ENCODE data around the gene TUNAR. TPM values are rescaled to one million over a fixed set of nuclear protein-coding genes. Genes with fewer than 3 reads are reported as not detected.

TUNAR gene
- total RNA-seq, 2 experiments from 2014 or later = not detected

DNA sequence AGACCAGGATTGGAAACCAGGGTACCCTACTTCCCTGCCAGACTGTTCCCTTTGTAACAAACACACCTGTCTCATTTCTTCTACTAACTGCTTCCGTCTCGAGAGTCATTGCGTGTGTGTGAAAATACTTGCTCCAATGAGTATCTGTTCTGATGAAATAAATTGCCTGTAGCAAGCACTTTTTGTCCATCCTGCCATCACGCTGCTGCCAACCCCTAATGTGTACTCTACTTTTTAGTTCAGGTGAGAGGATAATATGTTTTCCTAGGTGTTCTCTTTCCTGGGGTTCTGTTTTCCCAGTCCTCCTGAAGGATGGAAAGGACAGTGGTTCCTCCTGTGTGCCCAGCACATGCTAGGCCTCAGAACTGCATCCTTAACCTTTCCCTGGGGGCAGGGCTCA lies 1.0 kb downstream of the TUNAR start:
- no peaks in the 10 kb centered on the region for H3K4me1 Mint-ChIP-seq (ENCODE audit: low read depth)
- no peak overlapping the region for H3K4me3 Mint-ChIP-seq
- DNase-seq (no peak), ATAC-seq (no peak)
- H3K27ac Mint-ChIP-seq = no peak overlapping the region
- no peaks in the 10 kb centered on the region for H3K36me3 Mint-ChIP-seq (ENCODE audit: low read depth)
- peaks cover 42% of the 10 kb centered on the region for H3K27me3 Mint-ChIP-seq (ENCODE audit: low read depth)
- ChIA-PET POLR2A (no interaction called here), CTCF (no interaction called here)
- no peaks in the 10 kb centered on the region for H3K9me3 Mint-ChIP-seq (ENCODE audit: insufficient read depth)

DNA sequence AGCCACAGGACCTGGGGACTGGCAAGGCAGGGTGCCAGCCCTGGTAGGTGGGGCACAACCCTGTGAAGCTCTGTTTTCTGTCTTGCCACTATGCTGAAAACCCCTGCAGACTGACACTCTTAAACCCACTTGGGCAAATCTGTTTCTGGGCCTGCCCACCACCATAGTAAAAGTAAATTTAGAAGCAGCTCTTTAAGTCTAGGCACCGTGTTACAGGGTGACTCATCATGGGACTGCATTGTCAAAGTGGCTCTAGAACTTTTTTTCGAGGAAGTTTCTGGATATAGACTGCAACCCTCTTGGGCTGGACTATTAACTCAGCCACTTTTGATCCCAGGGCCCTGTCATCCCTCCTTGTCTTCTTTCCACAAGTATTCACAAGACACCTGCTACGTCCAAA lies 7.7 kb downstream of the TUNAR start:
- POLR2A ChIA-PET = no interaction called here

DNA sequence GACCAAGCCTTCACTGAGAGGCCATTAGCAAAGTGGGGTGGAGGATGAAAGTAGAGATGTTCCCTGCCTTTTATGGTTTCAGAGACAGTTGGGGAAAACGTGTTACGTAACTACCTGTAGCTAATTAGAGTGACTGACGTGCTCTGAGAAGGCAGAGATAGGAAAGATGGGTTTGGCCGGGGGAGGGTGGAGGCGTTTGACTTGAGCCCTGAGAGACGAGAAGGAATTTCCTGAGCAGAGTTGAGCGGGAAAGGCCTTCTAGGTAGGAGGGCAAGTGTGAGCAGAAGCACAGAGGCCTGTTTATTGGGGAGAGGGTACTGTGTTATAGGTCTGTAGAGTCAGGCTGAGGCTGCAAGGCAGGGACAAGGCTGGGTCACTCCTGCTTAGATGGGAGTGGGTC lies 8.6 kb downstream of the TUNAR start:
- DNase-seq = no peak
- Mint-ChIP-seq H3K4me1 (ENCODE audit: low read depth) (peaks cover 3% of the 10 kb centered on the region), H3K9me3 (ENCODE audit: insufficient read depth) (no peaks in the 10 kb centered on the region), H3K4me3 (no peak overlapping the region), H3K27me3 (ENCODE audit: low read depth) (peaks cover 8% of the 10 kb centered on the region), H3K27ac (no peak overlapping the region), H3K36me3 (ENCODE audit: low read depth) (no peaks in the 10 kb centered on the region)
- ChIA-PET CTCF (no interaction called here), POLR2A (no interaction called here)
- no peak for ATAC-seq

More for the DNA sequence above, 7.7 kb downstream of the TUNAR start:
- CTCF ChIA-PET = no interaction called here
- no peak for ATAC-seq
- H3K4me1 Mint-ChIP-seq (ENCODE audit: low read depth) = peaks cover 3% of the 10 kb centered on the region
- H3K4me3 Mint-ChIP-seq = no peak overlapping the region
- peaks cover 12% of the 10 kb centered on the region for H3K27me3 Mint-ChIP-seq (ENCODE audit: low read depth)
- H3K9me3 Mint-ChIP-seq (ENCODE audit: insufficient read depth) = no peaks in the 10 kb centered on the region
- no peaks in the 10 kb centered on the region for H3K36me3 Mint-ChIP-seq (ENCODE audit: low read depth)
- DNase-seq = no peak
- H3K27ac Mint-ChIP-seq = no peak overlapping the region

DNA sequence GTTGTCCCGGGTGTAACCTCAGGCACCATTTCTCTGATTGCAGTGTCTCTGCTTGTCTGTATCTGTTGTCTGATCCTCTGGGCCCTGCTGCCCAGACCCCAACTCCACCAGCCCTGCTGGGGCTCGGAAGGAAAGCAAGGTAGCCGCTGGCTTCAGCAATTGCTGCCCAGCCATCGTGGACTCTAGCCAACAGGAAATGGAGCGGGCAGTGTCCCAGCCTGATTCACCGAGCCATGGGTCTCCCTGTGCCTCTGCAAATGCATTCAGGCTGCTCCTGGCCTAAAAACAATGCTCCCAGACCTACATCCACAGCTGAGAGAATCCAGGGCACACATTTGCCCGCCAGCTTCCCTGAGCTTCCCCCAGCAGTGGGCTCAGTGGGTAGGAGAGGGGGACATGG lies 9.2 kb downstream of the TUNAR start:
- Mint-ChIP-seq H3K9me3 (ENCODE audit: insufficient read depth) (no peaks in the 10 kb centered on the region), H3K27ac (no peak overlapping the region), H3K27me3 (ENCODE audit: low read depth) (peaks cover 4% of the 10 kb centered on the region), H3K4me3 (no peak overlapping the region), H3K36me3 (ENCODE audit: low read depth) (no peaks in the 10 kb centered on the region), H3K4me1 (ENCODE audit: low read depth) (peaks cover 3% of the 10 kb centered on the region)
- ChIA-PET CTCF (no interaction called here), POLR2A (no interaction called here)
- ATAC-seq (no peak), DNase-seq (no peak)

DNA sequence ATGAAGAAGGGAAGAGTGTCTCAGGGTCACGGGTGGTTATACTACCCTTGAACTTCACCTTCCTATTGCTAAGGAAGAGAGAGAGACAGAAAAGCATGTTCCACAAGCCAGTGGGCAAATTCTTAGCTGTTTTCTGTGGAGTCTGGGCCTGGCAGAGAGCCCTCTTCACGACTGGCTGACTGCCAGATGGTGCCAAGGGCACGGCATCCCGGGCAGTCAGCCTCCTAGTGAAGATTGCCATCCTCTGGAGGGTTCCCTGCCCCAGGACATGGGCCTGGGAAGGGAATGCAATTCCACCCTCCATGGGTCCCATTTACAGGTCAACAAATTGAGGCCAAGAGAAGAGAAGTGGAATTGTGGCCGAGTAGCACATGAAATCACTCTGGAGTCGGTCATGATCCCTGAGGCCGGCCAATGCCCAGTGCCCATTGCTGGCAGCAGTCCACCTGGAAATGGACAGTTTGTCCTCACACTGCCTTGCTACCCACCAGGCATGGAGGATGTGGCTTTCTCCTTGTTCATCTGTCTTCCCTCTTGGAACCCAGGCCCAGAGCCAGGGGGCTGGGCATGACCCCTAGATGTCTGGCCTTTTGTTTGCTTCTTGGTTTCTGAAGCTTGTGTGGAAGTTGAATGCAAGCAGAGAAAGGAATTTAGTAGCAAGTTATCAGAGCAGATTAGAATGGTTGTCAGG lies 9.9 kb downstream of the TUNAR start:
- no peak for DNase-seq
- no peaks in the 10 kb centered on the region for H3K9me3 Mint-ChIP-seq (ENCODE audit: insufficient read depth)
- CTCF ChIA-PET = no interaction called here
- H3K27me3 Mint-ChIP-seq (ENCODE audit: low read depth) = peaks cover 4% of the 10 kb centered on the region
- no peak overlapping the region for H3K27ac Mint-ChIP-seq
- H3K4me3 Mint-ChIP-seq = no peak overlapping the region
- H3K36me3 Mint-ChIP-seq (ENCODE audit: low read depth) = no peaks in the 10 kb centered on the region
- ATAC-seq = no peak
- POLR2A ChIA-PET = no interaction called here
- peaks cover 3% of the 10 kb centered on the region for H3K4me1 Mint-ChIP-seq (ENCODE audit: low read depth)

DNA sequence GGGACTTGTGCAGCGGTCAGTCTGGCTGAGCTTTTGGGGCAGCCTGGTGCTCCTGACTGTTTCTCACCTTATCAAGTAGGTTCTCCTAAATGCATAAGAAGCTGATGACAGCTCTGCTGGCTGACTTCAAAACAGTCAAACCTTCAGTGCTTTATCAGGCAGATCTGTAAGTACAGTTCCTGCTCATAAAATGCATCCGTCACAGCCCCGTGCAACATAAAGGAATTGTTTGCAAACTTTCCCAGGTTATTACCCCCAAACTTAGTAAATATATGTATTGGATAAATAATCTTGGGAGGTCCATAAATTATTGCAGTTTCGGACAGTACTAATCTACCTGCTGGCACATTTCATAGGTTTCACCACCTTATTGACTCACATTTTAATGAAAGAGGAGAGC lies 10.7 kb downstream of the TUNAR start:
- no peak overlapping the region for H3K27ac Mint-ChIP-seq
- DNase-seq (no peak), ATAC-seq (no peak)
- CTCF ChIA-PET = no interaction called here
- no peaks in the 10 kb centered on the region for H3K36me3 Mint-ChIP-seq (ENCODE audit: low read depth)
- peaks cover 4% of the 10 kb centered on the region for H3K27me3 Mint-ChIP-seq (ENCODE audit: low read depth)
- POLR2A ChIA-PET = no interaction called here
- no peak overlapping the region for H3K4me3 Mint-ChIP-seq
- H3K4me1 Mint-ChIP-seq (ENCODE audit: low read depth) = peaks cover 3% of the 10 kb centered on the region
- H3K9me3 Mint-ChIP-seq (ENCODE audit: insufficient read depth) = no peaks in the 10 kb centered on the region

DNA sequence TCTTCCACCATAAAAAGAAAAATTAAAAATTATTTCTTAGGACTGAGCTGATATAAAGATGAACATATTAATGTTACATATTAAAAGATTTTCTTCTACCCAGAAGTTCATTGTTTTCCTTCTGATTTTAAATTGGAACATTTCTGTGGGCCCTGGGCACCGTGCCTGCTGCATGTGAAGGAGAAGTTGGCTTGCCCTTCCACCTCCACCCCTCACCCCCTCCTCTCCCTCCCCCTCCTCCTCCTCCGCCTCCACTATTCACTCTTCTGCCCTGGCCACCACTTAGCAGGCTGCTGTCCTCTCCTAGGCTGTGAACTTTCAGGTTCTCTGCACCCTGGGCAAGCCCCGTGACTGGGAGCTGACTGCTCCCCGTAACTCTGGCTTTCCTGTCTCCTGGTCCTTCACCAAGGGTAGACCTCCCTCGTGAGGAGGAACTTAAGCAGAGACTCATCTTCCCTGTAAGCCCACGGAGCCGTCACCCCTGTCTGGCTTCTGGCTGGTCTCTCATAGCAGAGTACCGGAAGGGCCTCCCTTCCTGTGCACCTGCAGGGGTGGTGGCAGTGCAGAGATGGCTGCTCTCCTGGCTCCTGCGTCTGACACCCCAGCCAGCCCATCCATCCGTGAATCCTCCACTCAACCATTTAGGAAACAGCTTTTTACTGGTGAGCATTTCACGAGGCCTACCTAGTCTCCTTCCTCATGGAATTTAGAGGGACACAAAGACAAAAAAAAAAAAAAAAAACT lies 12.8 kb downstream of the TUNAR start:
- H3K27me3 Mint-ChIP-seq (ENCODE audit: low read depth) = no peaks in the 10 kb centered on the region
- H3K36me3 Mint-ChIP-seq (ENCODE audit: low read depth) = no peaks in the 10 kb centered on the region
- DNase-seq (no peak), ATAC-seq (no peak)
- no peaks in the 10 kb centered on the region for H3K4me1 Mint-ChIP-seq (ENCODE audit: low read depth)
- no peaks in the 10 kb centered on the region for H3K9me3 Mint-ChIP-seq (ENCODE audit: insufficient read depth)
- ChIA-PET CTCF (no interaction called here), POLR2A (no interaction called here)
- no peak overlapping the region for H3K27ac Mint-ChIP-seq
- H3K4me3 Mint-ChIP-seq = no peak overlapping the region

DNA sequence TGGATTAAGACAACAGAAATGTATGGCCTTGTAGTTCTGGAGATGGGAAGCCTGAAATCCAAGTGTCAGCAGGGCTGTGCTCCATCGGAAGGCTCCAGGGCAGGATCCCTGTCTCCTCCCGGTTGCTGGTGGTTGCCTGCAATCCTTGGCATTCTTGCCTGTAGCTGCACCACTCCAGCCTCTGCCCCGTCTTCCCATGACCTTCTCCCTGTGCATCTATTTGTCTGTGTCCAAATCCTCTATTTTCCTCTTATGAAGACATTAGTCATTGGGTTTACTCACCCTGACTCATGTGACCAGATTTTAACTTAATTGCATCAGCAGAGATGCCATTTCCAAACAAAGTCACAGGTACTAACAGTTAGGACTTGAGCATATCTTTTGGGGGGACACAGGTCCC lies 15.1 kb downstream of the TUNAR start:
- ChIA-PET CTCF (no interaction called here), POLR2A (no interaction called here)
- Mint-ChIP-seq H3K27me3 (ENCODE audit: low read depth) (peaks cover 2% of the 10 kb centered on the region), H3K9me3 (ENCODE audit: insufficient read depth) (no peaks in the 10 kb centered on the region), H3K36me3 (ENCODE audit: low read depth) (no peaks in the 10 kb centered on the region), H3K4me1 (ENCODE audit: low read depth) (no peaks in the 10 kb centered on the region), H3K27ac (no peak overlapping the region), H3K4me3 (no peak overlapping the region)
- ATAC-seq (no peak), DNase-seq (no peak)

DNA sequence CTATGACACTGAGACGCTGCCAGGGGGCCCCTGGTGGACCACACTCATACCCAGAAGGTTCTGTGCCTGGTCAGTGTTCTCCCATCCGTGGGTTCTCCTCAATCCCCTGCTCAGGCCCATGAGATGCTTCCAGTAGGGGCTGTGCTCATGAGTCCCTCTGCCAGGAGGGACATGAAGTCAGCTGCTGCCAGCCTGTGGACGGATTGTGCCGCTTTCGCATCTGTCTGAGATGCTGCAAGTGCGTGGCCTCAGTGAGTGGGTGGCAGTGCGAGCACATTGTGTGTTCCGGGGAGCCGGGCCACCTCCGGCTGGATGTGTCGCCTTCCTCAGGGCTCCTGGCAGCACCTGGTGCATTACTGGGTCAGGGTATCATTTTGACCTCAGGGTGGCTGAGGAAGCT lies 15.5 kb downstream of the TUNAR start:
- ChIA-PET POLR2A (no interaction called here), CTCF (no interaction called here)
- Mint-ChIP-seq H3K36me3 (ENCODE audit: low read depth) (no peaks in the 10 kb centered on the region), H3K4me1 (ENCODE audit: low read depth) (no peaks in the 10 kb centered on the region), H3K9me3 (ENCODE audit: insufficient read depth) (no peaks in the 10 kb centered on the region), H3K27ac (no peak overlapping the region), H3K27me3 (ENCODE audit: low read depth) (peaks cover 2% of the 10 kb centered on the region), H3K4me3 (no peak overlapping the region)
- ATAC-seq (no peak), DNase-seq (no peak)

DNA sequence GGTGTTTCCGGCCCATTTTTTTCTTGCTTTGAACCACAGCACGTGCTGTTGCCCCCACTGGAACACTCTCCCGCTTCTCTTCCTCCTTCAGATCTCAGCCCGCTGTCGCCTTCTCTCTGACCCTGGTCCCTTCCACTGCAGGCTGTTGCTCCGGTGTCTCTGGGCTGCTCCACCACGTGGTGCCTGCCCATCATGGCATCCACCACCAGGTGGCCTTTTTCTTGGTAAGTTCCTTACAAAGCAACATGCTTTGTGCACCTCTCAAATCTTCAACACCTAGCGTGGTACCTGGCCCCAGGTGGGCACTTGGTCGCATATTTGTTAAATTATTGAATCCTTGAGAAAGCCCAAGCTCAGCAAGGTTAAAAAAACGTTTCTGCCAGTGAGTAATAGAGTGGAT lies 19.1 kb downstream of the TUNAR start:
- DNase-seq (peak; percentile 22), ATAC-seq (no peak)
- Mint-ChIP-seq H3K4me3 (no peak overlapping the region), H3K27ac (no peak overlapping the region), H3K27me3 (ENCODE audit: low read depth) (peaks cover 2% of the 10 kb centered on the region), H3K9me3 (ENCODE audit: insufficient read depth) (no peaks in the 10 kb centered on the region), H3K4me1 (ENCODE audit: low read depth) (no peaks in the 10 kb centered on the region), H3K36me3 (ENCODE audit: low read depth) (no peaks in the 10 kb centered on the region)
- ChIA-PET CTCF (no interaction called here), POLR2A (no interaction called here)

DNA sequence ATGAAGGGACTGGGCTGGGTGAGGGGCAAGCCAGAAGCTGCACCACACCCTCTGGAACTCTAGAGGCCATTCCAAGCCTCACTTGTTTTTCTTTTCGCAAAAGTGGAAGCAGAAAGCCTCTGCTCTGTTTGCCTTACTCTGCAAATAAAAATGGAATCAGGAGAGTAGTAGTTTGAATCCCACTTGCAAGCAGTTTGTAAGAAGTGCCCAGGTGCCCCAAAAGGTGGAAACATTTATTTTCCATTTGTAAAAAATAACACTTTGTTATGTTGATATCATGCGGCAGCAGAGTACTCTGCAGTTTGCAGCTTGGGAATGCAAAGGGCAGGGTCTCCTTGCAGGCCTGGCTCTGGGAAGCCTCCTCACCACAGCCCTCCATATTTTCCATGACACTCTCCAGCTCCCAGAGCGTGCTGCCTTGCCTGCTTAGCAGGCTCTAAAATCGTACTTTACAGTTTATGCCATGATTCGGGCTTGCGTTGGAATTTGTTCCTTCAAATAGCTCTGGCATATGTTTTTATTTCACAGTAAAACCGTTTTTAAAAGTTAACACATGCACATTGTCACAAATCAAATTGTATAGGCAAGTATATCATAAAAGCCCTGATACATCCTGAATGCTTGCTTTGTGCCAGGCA lies 20.0 kb downstream of the TUNAR start:
- CTCF ChIA-PET = no interaction called here
- POLR2A ChIA-PET = no interaction called here

DNA sequence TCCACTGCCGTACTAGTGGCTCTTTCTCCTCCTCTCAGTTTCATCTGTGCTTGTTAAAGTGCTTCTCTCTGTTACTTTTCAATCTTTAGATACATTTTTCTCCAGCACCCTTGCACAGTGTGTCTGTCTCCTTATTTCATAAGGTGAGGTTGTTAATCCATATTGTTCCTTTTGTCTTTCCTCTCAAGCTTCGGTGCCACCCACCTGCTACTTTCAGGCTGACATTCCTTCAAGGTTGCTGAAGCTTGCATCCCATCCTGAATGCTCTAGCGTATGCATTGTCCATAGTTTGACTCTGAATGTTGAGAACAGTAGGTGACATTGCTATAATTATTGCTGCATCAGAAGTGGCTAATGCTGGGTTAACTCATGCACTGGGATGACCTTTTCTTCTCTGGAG lies 20.6 kb downstream of the TUNAR start:
- ChIA-PET POLR2A (no interaction called here), CTCF (no interaction called here)
- DNase-seq (no peak), ATAC-seq (no peak)
- Mint-ChIP-seq H3K27ac (no peak overlapping the region), H3K4me3 (no peak overlapping the region), H3K9me3 (ENCODE audit: insufficient read depth) (no peaks in the 10 kb centered on the region), H3K27me3 (ENCODE audit: low read depth) (peaks cover 5% of the 10 kb centered on the region), H3K4me1 (ENCODE audit: low read depth) (no peaks in the 10 kb centered on the region), H3K36me3 (ENCODE audit: low read depth) (no peaks in the 10 kb centered on the region)

More for the DNA sequence above, 20.0 kb downstream of the TUNAR start:
- peaks cover 2% of the 10 kb centered on the region for H3K27me3 Mint-ChIP-seq (ENCODE audit: low read depth)
- no peak overlapping the region for H3K4me3 Mint-ChIP-seq
- no peak for ATAC-seq
- H3K4me1 Mint-ChIP-seq (ENCODE audit: low read depth) = no peaks in the 10 kb centered on the region
- H3K36me3 Mint-ChIP-seq (ENCODE audit: low read depth) = no peaks in the 10 kb centered on the region
- no peak overlapping the region for H3K27ac Mint-ChIP-seq
- no peaks in the 10 kb centered on the region for H3K9me3 Mint-ChIP-seq (ENCODE audit: insufficient read depth)
- no peak for DNase-seq
